ENCODE results near the gene ACLY.

DNA sequence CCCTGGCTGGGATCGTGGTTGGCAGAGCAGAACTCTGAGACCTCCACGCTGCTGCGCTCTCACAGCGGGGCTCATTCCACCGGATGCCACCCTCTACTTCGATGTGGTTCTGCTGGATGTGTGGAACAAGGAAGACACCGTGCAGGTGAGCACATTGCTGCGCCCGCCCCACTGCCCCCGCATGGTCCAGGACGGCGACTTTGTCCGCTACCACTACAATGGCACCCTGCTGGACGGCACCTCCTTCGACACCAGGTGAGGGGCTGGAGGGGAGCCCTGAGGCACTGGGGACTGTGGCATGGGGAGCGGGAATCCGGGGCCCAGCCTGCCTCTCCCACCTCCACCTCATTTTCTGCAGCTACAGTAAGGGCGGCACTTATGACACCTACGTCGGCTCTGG, 100.7 kb downstream of the ACLY start:
- TF ChIP-seq HNRNPLL (IDR thresholded peaks at IDR 0.05; ENCODE audit: low read depth, low read length, poor library complexity, severe bottlenecking) (no peak), NR1H2 (CRISPR knock-in tag; IDR thresholded peaks at IDR 0.05; ENCODE audit: borderline replicate concordance, low read depth) (no peak), ZNF83 (CRISPR knock-in tag; IDR thresholded peaks at IDR 0.05; ENCODE audit: borderline replicate concordance) (no peak), PHF20 (CRISPR knock-in tag; IDR thresholded peaks at IDR 0.05) (no peak), POLR2A (IDR thresholded peaks at IDR 0.05; ENCODE audit: insufficient read depth in 1 of 2, low read depth in 2 of 2, low read length in 2 of 2) (no peak; a peak in 1 of 4 replicates), FOXM1 (CRISPR knock-in tag; IDR thresholded peaks at IDR 0.05) (no peak)

Data from HepG2 (cell line).